Transverse colon (tissue), 4 donors: ENCODE results near the gene PAQR4. TPM values are rescaled to one million over a fixed set of nuclear protein-coding genes. Genes with fewer than 3 reads are reported as not detected.

Experiments
- DNase-seq: peaks from one replicate; pipeline ENCODE4 v3.0.0-alpha.2; 2019
- H3K27ac ChIP-seq, 4 donors: fragments of 200-600 bp; sonication (generic); 2 replicates each; pipeline ENCODE4 v1.5.1; 2016 to 2018; ENCODE audit warnings: inconsistent platforms in 4 of 4
- H3K27me3 ChIP-seq: fragments of 200-600 bp; sonication (generic); 2 replicates; pipeline ENCODE4 v1.5.1; 2017; ENCODE audit warnings: inconsistent platforms
- H3K36me3 ChIP-seq, 4 donors: fragments of 200-600 bp; sonication (generic); 2 replicates each; pipeline ENCODE4 v1.5.1; 2017 to 2019; ENCODE audit warnings: inconsistent platforms in 4 of 4
- H3K4me1 ChIP-seq, 4 donors: fragments of 200-600 bp; sonication (generic); 2 replicates each; pipeline ENCODE4 v1.5.1; 2017 to 2020; ENCODE audit warnings: inconsistent platforms in 4 of 4
- H3K4me3 ChIP-seq, 4 donors: fragments of 200-600 bp; sonication (generic); 1 replicate in 1 of 4; 2 replicates in 3 of 4; pipeline versions ENCODE4 v1.5.1 to v1.6.1; 2017 to 2019; ENCODE audit warnings: inconsistent platforms in 4 of 4
- H3K9me3 ChIP-seq, 2 donors: fragments of 200-600 bp; sonication (generic); 2 replicates each; pipeline ENCODE4 v1.5.1; 2017 to 2019; ENCODE audit warnings: inconsistent platforms in 2 of 2
- EP300 ChIP-seq: sonication (generic); formaldehyde crosslinking; IDR thresholded peaks from one replicate; pipeline ENCODE4 v1.6.1; 2017; ENCODE audit warnings: antibody characterized with exemption, low read depth
- POLR2A ChIP-seq: fragments of 450-650 bp; IDR thresholded peaks from one replicate; pipeline ENCODE4 v1.6.1; 2016; ENCODE audit warnings: antibody characterized with exemption, mild to moderate bottlenecking, moderate library complexity
- POLR2AphosphoS5 ChIP-seq, 3 donors: sonication (generic); formaldehyde crosslinking; IDR thresholded peaks; one replicate each; pipeline ENCODE4 v1.6.1; 2016; ENCODE audit warnings: antibody characterized with exemption in 3 of 3
- WGBS, 2 donors: methylation state at CpG; one replicate each; pipeline ENCODE4 v1.1.5; 2018; ENCODE audit warnings: low coverage in 1 of 2; 5-methylcytosine and 5-hydroxymethylcytosine counted together
- in situ Hi-C, 4 donors: fragments of 200-750 bp; cut with MboI; loops; one replicate each; pipeline versions ENCODE4 v1.15.0 to v1.15.1; 2017; ENCODE audit warnings: low sequenced_read_pairs in 3 of 4, low pct_ligation_motif_present in 1 of 4, low pct_unique_long_range_greater_than_20kb in 1 of 4
- intact Hi-C: fragments of 100-400 bp; cut with DNase I; formaldehyde crosslinking; loops from one replicate; pipeline ENCODE4 v1.15.1; 2023; ENCODE audit warnings: low total_unique reads
- total RNA-seq, 4 donors: library from RNA; depleted of rRNA; stranded (reverse); fragments of >200 nt; gene quantifications; one replicate each; pipeline ENCODE4 v1.1.0, GENCODE V29; 2016
- TF ChIP-seq, protein P1 (sequence below), 5 experiments: fragments of 200-600 bp in 3 of 5; fragments of 450-650 bp in 2 of 5; sonication (generic) in 3 of 5; IDR thresholded peaks; 1 replicate in 2 of 5; 2 replicates in 3 of 5; pipeline ENCODE4 v1.5.1; 2016 to 2017; ENCODE audit warnings: antibody characterized with exemption in 5 of 5, inconsistent platforms in 3 of 5, mild to moderate bottlenecking in 2 of 5, moderate library complexity in 1 of 5

Gene PAQR4
- total RNA-seq = 1 to 10 TPM in 3 of 4 donors, not detected in 1; 3.0 to 5.9 (median 4.4) TPM

- intact Hi-C loops = no loop called here
- peaks cover 27 to 55% (median 50%) of the 10 kb centered on the region in 4 donors for H3K4me1 ChIP-seq
Observed at GRCh38 chr16:2968738-2969544, at the start of gene PAQR4. PAQR4 (plus strand) TSS chr16:2969348; CDS start chr16:2969675, 327 bp downstream.

DNA sequence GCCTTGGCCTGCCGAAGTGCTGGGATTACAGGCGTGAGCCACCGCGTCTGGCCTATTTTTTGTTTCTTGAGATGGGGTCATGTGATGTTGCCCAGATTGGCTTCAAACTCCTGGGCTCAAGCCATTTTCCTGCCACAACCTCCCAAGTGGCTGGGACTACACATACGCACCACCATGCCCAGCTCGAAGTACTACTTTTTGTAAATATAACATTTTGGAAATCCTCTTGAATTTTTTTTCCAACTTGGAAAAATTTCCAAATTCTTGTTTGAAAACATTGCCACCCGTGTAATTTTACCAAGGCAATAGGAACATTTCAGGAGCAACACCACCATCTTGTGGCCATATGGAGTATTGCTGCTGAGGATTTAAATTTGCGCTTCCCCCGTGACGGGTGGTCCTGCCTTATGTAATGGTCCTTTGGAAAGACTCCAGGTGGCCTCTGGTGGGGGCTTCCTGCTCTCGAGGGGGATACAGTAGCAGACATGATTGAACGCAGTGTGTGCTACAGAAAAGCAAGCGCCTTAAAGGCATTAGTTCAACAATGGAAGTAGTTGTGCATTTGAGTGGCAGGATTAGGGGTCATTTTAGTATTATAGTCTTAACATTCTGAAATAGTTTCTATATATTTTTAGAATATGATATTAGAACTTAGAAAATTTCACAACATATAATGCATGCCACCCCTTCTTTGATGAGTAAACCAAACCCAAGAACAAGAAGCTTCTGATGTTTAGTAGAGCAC is 49.5 kb upstream of the PAQR4 start:
- peaks cover 0 to 7% (median 0%) of the 10 kb centered on the region in 4 donors for H3K4me1 ChIP-seq
- no peaks in the 10 kb centered on the region for H3K9me3 ChIP-seq
- WGBS, 2 donors = 11 to 16% methylated on average over 10 to 13 of the region's 13 CpGs
- DNase-seq = peak; percentile 61
- no peaks in the 10 kb centered on the region for H3K27me3 ChIP-seq
- peak overlapping the region; percentile 34 to 68 (median 62) for H3K27ac ChIP-seq
- in situ Hi-C loops (loop anchor here in 2 of 4 donors (5.0 to 10.0 kb wide), 2 partner anchors 42 to 45 kb away; no protein-coding TSS in a partner anchor), intact Hi-C loops (loop anchor here (5.0 kb wide), 1 partner anchor 42 kb away; no protein-coding TSS in a partner anchor)
- H3K36me3 ChIP-seq = peaks cover 0 to 11% (median 0%) of the 10 kb centered on the region in 4 donors
- H3K4me3 ChIP-seq = no peak overlapping the region
- TF ChIP-seq EP300 = no peak
- TF ChIP-seq POLR2A = no peak
- TF ChIP-seq POLR2AphosphoS5 (IDR thresholded peaks at IDR 0.05) = no peak
- TF ChIP-seq, protein P1, sequence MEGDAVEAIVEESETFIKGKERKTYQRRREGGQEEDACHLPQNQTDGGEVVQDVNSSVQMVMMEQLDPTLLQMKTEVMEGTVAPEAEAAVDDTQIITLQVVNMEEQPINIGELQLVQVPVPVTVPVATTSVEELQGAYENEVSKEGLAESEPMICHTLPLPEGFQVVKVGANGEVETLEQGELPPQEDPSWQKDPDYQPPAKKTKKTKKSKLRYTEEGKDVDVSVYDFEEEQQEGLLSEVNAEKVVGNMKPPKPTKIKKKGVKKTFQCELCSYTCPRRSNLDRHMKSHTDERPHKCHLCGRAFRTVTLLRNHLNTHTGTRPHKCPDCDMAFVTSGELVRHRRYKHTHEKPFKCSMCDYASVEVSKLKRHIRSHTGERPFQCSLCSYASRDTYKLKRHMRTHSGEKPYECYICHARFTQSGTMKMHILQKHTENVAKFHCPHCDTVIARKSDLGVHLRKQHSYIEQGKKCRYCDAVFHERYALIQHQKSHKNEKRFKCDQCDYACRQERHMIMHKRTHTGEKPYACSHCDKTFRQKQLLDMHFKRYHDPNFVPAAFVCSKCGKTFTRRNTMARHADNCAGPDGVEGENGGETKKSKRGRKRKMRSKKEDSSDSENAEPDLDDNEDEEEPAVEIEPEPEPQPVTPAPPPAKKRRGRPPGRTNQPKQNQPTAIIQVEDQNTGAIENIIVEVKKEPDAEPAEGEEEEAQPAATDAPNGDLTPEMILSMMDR (IDR thresholded peaks at IDR 0.05) = peak; percentile 91 to 98 (median 93)

More at GRCh38 chr16:2968738-2969544, at the start of gene PAQR4:
- peak within 1 kb of the TSS; percentile 38 to 80 (median 61) for H3K4me3 ChIP-seq
- no peaks in the 10 kb centered on the region for H3K9me3 ChIP-seq
- peak; percentile 89 for DNase-seq
- peak in 2 of 3 donors; percentile 47 to 48 for TF ChIP-seq POLR2AphosphoS5 (IDR thresholded peaks at IDR 0.05)
- no peak for TF ChIP-seq EP300
- peak; percentile 9 for TF ChIP-seq POLR2A
- TF ChIP-seq, protein P1 (IDR thresholded peaks at IDR 0.05) = no peak
- H3K27me3 ChIP-seq = peaks cover 49% of the 10 kb centered on the region
- WGBS, 2 donors = 3% methylated on average over 47 of the region's 98 CpGs; no CpG with 5 or more reads in 1 of the 2 donors
- no peaks in the 10 kb centered on the region for H3K36me3 ChIP-seq
- peak within 1 kb of the TSS; percentile 54 to 84 (median 74) for H3K27ac ChIP-seq
- in situ Hi-C loops = no loop called here

- 94% methylated on average over 14 of the region's 14 CpGs; no CpG with 5 or more reads in 1 of the 2 donors for WGBS, 2 donors
- Histone ChIP-seq H3K27me3 (no peaks in the 10 kb centered on the region), H3K27ac (no peak overlapping the region), H3K4me3 (no peak overlapping the region), H3K9me3 (no peaks in the 10 kb centered on the region), H3K36me3 (no peaks in the 10 kb centered on the region), H3K4me1 (peaks cover 0 to 14% (median 2%) of the 10 kb centered on the region in 4 donors)
- no peak for DNase-seq
- in situ Hi-C loops (loop anchor here in 1 of 4 donors (10.0 kb wide), 1 partner anchor 49 kb away; no protein-coding TSS in a partner anchor), intact Hi-C loops (loop anchor here (5.0 kb wide), 1 partner anchor 46 kb away; no protein-coding TSS in a partner anchor)
- TF ChIP-seq POLR2AphosphoS5 (IDR thresholded peaks at IDR 0.05) (no peak), EP300 (no peak), POLR2A (no peak)
- TF ChIP-seq, protein P1 (IDR thresholded peaks at IDR 0.05) = no peak
Observed at GRCh38 chr16:2923481-2923880, 45.7 kb upstream of the PAQR4 start.
